ENCODE data around the gene PPOX.

PPOX gene

DNA sequence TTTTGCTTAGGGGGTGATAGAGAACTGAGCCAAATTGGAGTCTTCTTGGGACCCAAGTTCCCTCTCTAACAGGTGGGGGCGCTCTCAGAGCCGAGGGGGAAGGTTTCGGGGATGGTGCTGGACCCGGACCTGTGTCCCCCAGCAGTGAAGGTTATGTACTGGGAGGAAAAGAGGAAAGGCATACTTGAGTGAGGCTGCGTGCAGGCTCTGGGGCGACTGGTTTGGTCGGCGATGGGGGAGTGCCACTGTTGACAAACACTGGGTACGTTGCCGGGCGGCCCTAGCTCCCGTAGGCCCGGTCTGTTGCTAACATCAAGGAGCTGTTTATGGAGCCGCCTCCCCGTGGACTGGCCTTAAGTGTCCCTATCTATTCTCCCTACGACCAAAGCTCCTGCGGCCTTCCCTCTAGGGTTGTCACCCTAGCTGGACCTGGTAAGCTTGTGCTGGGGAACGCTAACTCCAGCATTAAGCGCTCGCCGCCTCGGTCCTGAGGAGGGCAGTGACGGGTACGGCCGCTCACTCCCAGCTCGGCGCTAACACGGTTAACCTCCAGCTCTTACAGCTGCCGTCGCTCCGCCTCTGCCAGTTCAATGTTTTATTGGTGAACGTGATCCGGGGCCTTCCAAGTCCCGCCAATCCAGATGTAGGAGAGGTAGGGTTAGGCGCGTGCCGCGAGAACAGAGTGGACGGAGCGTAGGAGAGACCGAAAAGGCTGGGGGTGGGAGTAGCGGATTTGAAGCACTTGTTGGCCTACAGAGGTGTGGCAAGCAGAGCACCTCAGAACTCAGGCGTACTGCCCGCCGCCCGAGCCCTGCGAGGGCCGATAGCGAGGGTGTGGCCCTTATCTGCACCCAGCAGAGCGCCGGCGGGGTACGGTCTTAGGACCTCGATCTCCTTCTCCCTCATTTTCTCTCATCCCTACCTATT, at the start of gene PPOX:
TSS of gene PPOX (plus strand) at position 685 of the 927 bp plus-strand sequence. CDS start 422 bp downstream, outside the sequence.
- peak within 1 kb of the TSS; percentile 79 for H3K27ac ChIP-seq
- TF ChIP-seq, protein P1, sequence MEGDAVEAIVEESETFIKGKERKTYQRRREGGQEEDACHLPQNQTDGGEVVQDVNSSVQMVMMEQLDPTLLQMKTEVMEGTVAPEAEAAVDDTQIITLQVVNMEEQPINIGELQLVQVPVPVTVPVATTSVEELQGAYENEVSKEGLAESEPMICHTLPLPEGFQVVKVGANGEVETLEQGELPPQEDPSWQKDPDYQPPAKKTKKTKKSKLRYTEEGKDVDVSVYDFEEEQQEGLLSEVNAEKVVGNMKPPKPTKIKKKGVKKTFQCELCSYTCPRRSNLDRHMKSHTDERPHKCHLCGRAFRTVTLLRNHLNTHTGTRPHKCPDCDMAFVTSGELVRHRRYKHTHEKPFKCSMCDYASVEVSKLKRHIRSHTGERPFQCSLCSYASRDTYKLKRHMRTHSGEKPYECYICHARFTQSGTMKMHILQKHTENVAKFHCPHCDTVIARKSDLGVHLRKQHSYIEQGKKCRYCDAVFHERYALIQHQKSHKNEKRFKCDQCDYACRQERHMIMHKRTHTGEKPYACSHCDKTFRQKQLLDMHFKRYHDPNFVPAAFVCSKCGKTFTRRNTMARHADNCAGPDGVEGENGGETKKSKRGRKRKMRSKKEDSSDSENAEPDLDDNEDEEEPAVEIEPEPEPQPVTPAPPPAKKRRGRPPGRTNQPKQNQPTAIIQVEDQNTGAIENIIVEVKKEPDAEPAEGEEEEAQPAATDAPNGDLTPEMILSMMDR (IDR thresholded peaks at IDR 0.05), result peak; percentile 89
- no peak for TF ChIP-seq ZFX (IDR thresholded peaks at IDR 0.05; ENCODE audit: borderline replicate concordance)

DNA sequence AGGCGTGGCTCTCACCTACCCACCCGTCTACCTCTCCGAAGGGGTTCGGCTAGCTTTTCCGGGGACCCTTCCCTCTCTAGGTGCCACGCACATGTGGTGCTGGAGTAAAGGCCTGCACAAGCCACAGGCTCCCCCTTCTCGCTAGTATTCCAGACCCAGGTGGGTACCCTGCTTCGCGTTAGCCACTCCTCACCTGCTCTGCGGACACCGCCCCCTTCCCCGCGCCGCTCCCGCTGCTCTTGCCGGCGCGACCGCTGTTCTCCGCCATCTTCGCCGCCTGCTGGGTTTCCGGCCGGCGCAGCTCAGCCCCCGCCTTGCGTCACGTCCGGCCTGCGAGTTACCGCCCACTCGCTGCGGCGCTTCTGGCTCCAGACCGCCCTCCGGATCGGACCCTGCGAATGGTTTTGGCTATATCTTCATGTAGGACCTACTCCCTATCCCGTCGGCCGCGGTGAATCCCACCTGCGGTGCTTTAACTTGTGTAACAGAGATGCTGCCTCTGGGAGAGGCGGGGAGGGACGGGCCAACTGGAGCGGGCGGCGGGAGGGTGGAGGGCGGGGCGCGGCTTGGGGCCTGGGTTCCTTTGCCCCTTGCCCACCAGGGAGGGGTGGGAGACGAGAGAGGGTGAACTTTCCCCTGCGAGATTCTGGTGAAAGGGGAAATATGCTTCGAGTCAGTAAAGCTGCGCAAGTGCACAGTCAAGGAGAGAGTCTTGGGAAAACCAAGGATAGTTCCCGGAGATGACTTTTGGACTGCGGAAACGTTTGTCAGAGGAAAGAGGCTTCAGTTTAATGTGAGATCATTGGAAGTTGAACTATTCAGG, 48.3 kb upstream of the PPOX start, which contains the start of the genes NIT1 and PFDN2:
TSS of gene NIT1 (plus strand) at position 347 of the 823 bp plus-strand sequence. CDS start at position 419, 72 bp downstream.
TSS of gene PFDN2 (minus strand) at position 279 of the 823 bp plus-strand sequence. CDS start at position 268, 11 bp downstream.
- H3K27ac ChIP-seq, result peak within 1 kb of the TSS; percentile 96
- TF ChIP-seq, protein P1 (IDR thresholded peaks at IDR 0.05), result no peak
- TF ChIP-seq ZFX (IDR thresholded peaks at IDR 0.05; ENCODE audit: borderline replicate concordance), result no peak

GRCh38 chr1:161119092-161119903, 46.9 kb upstream of the PPOX start:
- H3K27ac ChIP-seq, result peak overlapping the region; percentile 96
- TF ChIP-seq, protein P1 (IDR thresholded peaks at IDR 0.05), result peak; percentile 72
- TF ChIP-seq ZFX (IDR thresholded peaks at IDR 0.05; ENCODE audit: borderline replicate concordance), result no peak

DNA sequence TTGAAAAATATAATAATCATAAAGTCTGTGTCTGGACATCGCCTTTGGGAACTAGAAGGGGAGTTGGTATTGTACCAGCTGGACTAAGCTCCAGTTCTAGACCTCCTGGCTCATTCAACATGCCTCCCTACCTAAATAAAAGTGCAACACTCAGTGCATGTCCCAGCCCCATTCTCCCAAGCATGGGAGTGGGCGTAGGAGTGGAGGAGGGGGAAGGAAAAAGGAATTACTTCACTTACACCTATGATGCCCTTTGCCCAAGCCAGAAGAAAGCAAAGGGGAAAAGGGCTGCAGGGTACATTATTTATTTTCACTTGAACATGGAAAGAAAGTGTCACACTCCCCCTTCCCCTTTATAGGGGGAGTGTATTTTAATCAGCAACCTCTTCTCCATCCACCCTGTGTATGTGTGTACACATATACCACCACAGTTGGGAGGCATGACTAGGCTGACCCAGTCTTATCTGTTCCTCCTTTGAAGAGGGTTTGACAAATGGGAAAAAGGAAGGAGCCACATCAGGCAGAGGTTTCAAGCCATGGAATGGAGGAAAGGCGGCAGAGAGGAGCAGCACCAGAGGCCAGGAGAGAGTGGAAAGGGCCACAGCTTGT, 45.1 kb upstream of the PPOX start:
- no peak overlapping the region; the same call in 1 of the 2 replicates for H3K27ac ChIP-seq
- TF ChIP-seq ZFX (IDR thresholded peaks at IDR 0.05; ENCODE audit: borderline replicate concordance), result no peak
- TF ChIP-seq, protein P1 (IDR thresholded peaks at IDR 0.05), result no peak

GRCh38 chr1:161121834-161122233, 44.4 kb upstream of the PPOX start:
- no peak overlapping the region for H3K27ac ChIP-seq
- no peak for TF ChIP-seq ZFX (IDR thresholded peaks at IDR 0.05; ENCODE audit: borderline replicate concordance)
- TF ChIP-seq, protein P1 (IDR thresholded peaks at IDR 0.05), result no peak

- H3K27ac ChIP-seq, result no peak overlapping the region
- TF ChIP-seq, protein P1 (IDR thresholded peaks at IDR 0.05), result no peak
- TF ChIP-seq ZFX (IDR thresholded peaks at IDR 0.05; ENCODE audit: borderline replicate concordance), result no peak
These were observed 43.3 kb upstream of the PPOX start for GRCh38 chr1:161122967-161123366.
